Activated T-helper 2 cell treated with anti-CD3 and anti-CD28 coated beads, Interferon-gamma antibody, Interleukin-2, Interleukin-4, amounts not matched to agents 10 μg/mL and 5 μg/mL and 100 μg/mL, durations not matched to agents 14 hours and 24 hours and 36 hours (primary cell): ENCODE results near the gene DDX10. TPM values are rescaled to one million over a fixed set of nuclear protein-coding genes. Genes with fewer than 3 reads are reported as not detected.

ENCODE experiments used
- DNase-seq: peaks from one replicate; pipeline ENCODE4 v3.0.0; 2021; ENCODE audit warnings: low spot score
- H3K27ac Mint-ChIP-seq: one replicate; pipeline ENCODE4 v1.8.0; 2021; ENCODE audit warnings: mixed read lengths
- H3K27me3 Mint-ChIP-seq: one replicate; pipeline ENCODE4 v1.8.0; 2021; ENCODE audit warnings: low read depth, mixed read lengths
- H3K36me3 Mint-ChIP-seq: one replicate; pipeline ENCODE4 v1.8.0; 2021; ENCODE audit warnings: low read depth, mixed read lengths
- H3K4me1 Mint-ChIP-seq: one replicate; pipeline ENCODE4 v1.8.0; 2021; ENCODE audit warnings: low read depth, mixed read lengths
- H3K4me3 Mint-ChIP-seq: one replicate; pipeline ENCODE4 v1.8.0; 2021; ENCODE audit warnings: low read depth, mild to moderate bottlenecking, moderate library complexity, mixed read lengths
- H3K9me3 Mint-ChIP-seq: one replicate; pipeline ENCODE4 v1.8.0; 2021; ENCODE audit warnings: mixed read lengths
- intact Hi-C: fragments of 100-400 bp; cut with micrococcal nuclease; formaldehyde crosslinking; loops from one replicate; pipeline ENCODE4 v1.15.1; 2023
- total RNA-seq: library from RNA; stranded (reverse); gene quantifications from 2 replicates; pipeline ENCODE4 v1.2.3, GENCODE V29; 2022

DDX10 gene
- total RNA-seq, 1 donor from 2014 or later: 57.8 TPM

GRCh38 chr11:108983636-108984420, 319.0 kb downstream of the DDX10 start:
- Mint-ChIP-seq H3K36me3 (no peaks in the 10 kb centered on the region), H3K4me3 (no peak overlapping the region), H3K27me3 (no peaks in the 10 kb centered on the region), H3K9me3 (no peaks in the 10 kb centered on the region), H3K27ac (no peak overlapping the region), H3K4me1 (no peaks in the 10 kb centered on the region)
- no peak for DNase-seq
- intact Hi-C loops: no loop called here

GRCh38 chr11:108984523-108984922, 319.7 kb downstream of the DDX10 start:
- no peaks in the 10 kb centered on the region for H3K4me1 Mint-ChIP-seq
- no peak overlapping the region for H3K27ac Mint-ChIP-seq
- no peak overlapping the region for H3K4me3 Mint-ChIP-seq
- no peaks in the 10 kb centered on the region for H3K27me3 Mint-ChIP-seq
- no peak for DNase-seq
- no peaks in the 10 kb centered on the region for H3K36me3 Mint-ChIP-seq
- intact Hi-C loops: no loop called here
- H3K9me3 Mint-ChIP-seq: no peaks in the 10 kb centered on the region

- Mint-ChIP-seq H3K27ac (no peak overlapping the region), H3K9me3 (no peaks in the 10 kb centered on the region), H3K4me3 (no peak overlapping the region), H3K36me3 (no peaks in the 10 kb centered on the region), H3K4me1 (no peaks in the 10 kb centered on the region), H3K27me3 (no peaks in the 10 kb centered on the region)
- intact Hi-C loops: no loop called here
- no peak for DNase-seq
These were observed 320.5 kb downstream of the DDX10 start for GRCh38 chr11:108985236-108985944.

GRCh38 chr11:108985945-108986279, 321.0 kb downstream of the DDX10 start:
- Mint-ChIP-seq H3K4me1 (no peaks in the 10 kb centered on the region), H3K36me3 (no peaks in the 10 kb centered on the region), H3K27me3 (no peaks in the 10 kb centered on the region), H3K27ac (no peak overlapping the region), H3K4me3 (no peak overlapping the region), H3K9me3 (no peaks in the 10 kb centered on the region)
- DNase-seq: no peak
- intact Hi-C loops: no loop called here

Other genes starting within 250 kb of the DDX10 start
- gene C11orf65, start 197.5 kb upstream of the DDX10 start, total RNA-seq: 0.43 and 0.97 TPM in 2 replicates
- gene POGLUT3, start 166.7 kb upstream of the DDX10 start, total RNA-seq: 9.9 and 10.0 TPM in 2 replicates
- 1.2 and 1.8 TPM in 2 replicates for gene EXPH5, start 71.3 kb upstream of the DDX10 start, total RNA-seq